Gastroesophageal sphincter (tissue), 4 donors: ENCODE data around the gene DNAJB12. TPM values are rescaled to one million over a fixed set of nuclear protein-coding genes. Genes with fewer than 3 reads are reported as not detected.

Source experiments
- ATAC-seq: fragments of 150-250 bp; one replicate; pipeline ENCODE4 v1.9.1; 2016; ENCODE audit warnings: mild to moderate bottlenecking, moderate library complexity
- H3K27ac ChIP-seq, 4 donors: fragments of 200-600 bp; sonication (generic) in 3 of 4; 1 replicate in 3 of 4; 2 replicates in 1 of 4; pipeline ENCODE4 v1.5.1; 2016 to 2019
- H3K27me3 ChIP-seq: fragments of 200-600 bp; sonication (generic); one replicate; pipeline ENCODE4 v1.5.1; 2019
- H3K36me3 ChIP-seq, 2 donors: fragments of 200-600 bp; sonication (generic); one replicate each; pipeline ENCODE4 v1.5.1; 2019; ENCODE audit warnings: control low read depth in 1 of 2
- H3K4me1 ChIP-seq, 3 donors: fragments of 200-600 bp; sonication (generic); 1 replicate in 2 of 3; 2 replicates in 1 of 3; pipeline ENCODE4 v1.5.1; 2016 to 2019; ENCODE audit warnings: control low read depth in 2 of 3
- H3K4me3 ChIP-seq, 2 donors: fragments of 200-600 bp; sonication (generic); one replicate each; pipeline ENCODE4 v1.5.1; 2019; ENCODE audit warnings: mild to moderate bottlenecking in 1 of 2, moderate library complexity in 1 of 2
- H3K9me3 ChIP-seq, 3 donors: fragments of 200-600 bp; sonication (generic); one replicate each; pipeline ENCODE4 v1.5.1; 2017 to 2019; ENCODE audit warnings: control low read depth in 2 of 3
- CTCF ChIP-seq, 4 experiments: fragments of 200-600 bp in 2 of 4; fragments of 450-650 bp in 2 of 4; sonication (generic) in 1 of 4; IDR thresholded peaks; one replicate each; pipeline ENCODE4 v1.5.1; 2017 to 2019; ENCODE audit warnings: antibody characterized with exemption in 4 of 4, mild to moderate bottlenecking in 2 of 4, moderate library complexity in 2 of 4
- EP300 ChIP-seq: sonication (generic); formaldehyde crosslinking; IDR thresholded peaks from one replicate; pipeline ENCODE4 v1.6.1; 2017; ENCODE audit warnings: antibody characterized with exemption, mild to moderate bottlenecking
- POLR2A ChIP-seq, 2 donors: fragments of 450-650 bp; IDR thresholded peaks; one replicate each; pipeline ENCODE4 v1.6.1; 2017; ENCODE audit warnings: antibody characterized with exemption in 2 of 2, mild to moderate bottlenecking in 2 of 2, moderate library complexity in 1 of 2
- POLR2AphosphoS5 ChIP-seq: sonication (generic); formaldehyde crosslinking; IDR thresholded peaks from one replicate; pipeline ENCODE4 v1.6.1; 2017; ENCODE audit warnings: antibody characterized with exemption
- WGBS, 2 donors: methylation state at CpG; one replicate each; pipeline ENCODE4 v1.1.5; 2018; ENCODE audit warnings: low coverage in 1 of 2; 5-methylcytosine and 5-hydroxymethylcytosine counted together
- total RNA-seq, 4 donors: library from RNA; depleted of rRNA; stranded (reverse); fragments of >200 nt; gene quantifications; one replicate each; pipeline ENCODE4 v1.1.0, GENCODE V29; 2016

DNAJB12 gene
- total RNA-seq, 4 donors from 2014 or later, result 28.6 to 43.0 (median 33.4) TPM

- peaks cover 0 to 46% of the 10 kb centered on the region in 2 donors for H3K36me3 ChIP-seq
- no peak overlapping the region for H3K4me3 ChIP-seq
- WGBS, 2 donors, result 50 to 64% methylated on average over 4 to 5 of the region's 5 CpGs
- no peak for TF ChIP-seq POLR2AphosphoS5
- TF ChIP-seq CTCF (IDR thresholded peaks at IDR 0.05), result no peak
- no peak for TF ChIP-seq EP300
- no peak for TF ChIP-seq POLR2A (IDR thresholded peaks at IDR 0.05)
- no peak for ATAC-seq
- H3K27ac ChIP-seq, result no peak overlapping the region
- no peaks in the 10 kb centered on the region for H3K27me3 ChIP-seq
- no peaks in the 10 kb centered on the region for H3K4me1 ChIP-seq
- H3K9me3 ChIP-seq, result no peaks in the 10 kb centered on the region
Measured at GRCh38 chr10:72375585-72375984, 20.9 kb upstream of the DNAJB12 start.

- H3K36me3 ChIP-seq, result peaks cover 0 to 49% of the 10 kb centered on the region in 2 donors
- ATAC-seq, result no peak
- H3K27me3 ChIP-seq, result no peaks in the 10 kb centered on the region
- TF ChIP-seq POLR2A (IDR thresholded peaks at IDR 0.05), result no peak
- TF ChIP-seq CTCF (IDR thresholded peaks at IDR 0.05), result no peak
- no peak for TF ChIP-seq POLR2AphosphoS5
- TF ChIP-seq EP300, result no peak
- no peaks in the 10 kb centered on the region for H3K4me1 ChIP-seq
- H3K9me3 ChIP-seq, result no peaks in the 10 kb centered on the region
- 90 to 93% methylated on average over 3 of the region's 3 CpGs for WGBS, 2 donors
- no peak overlapping the region for H3K4me3 ChIP-seq
- no peak overlapping the region for H3K27ac ChIP-seq
Measured at GRCh38 chr10:72375173-72375572, 20.5 kb upstream of the DNAJB12 start.

- TF ChIP-seq CTCF (IDR thresholded peaks at IDR 0.05) (no peak), POLR2A (IDR thresholded peaks at IDR 0.05) (no peak), POLR2AphosphoS5 (no peak), EP300 (no peak)
- Histone ChIP-seq H3K4me3 (no peak overlapping the region), H3K4me1 (no peaks in the 10 kb centered on the region), H3K9me3 (no peaks in the 10 kb centered on the region), H3K27ac (no peak overlapping the region), H3K27me3 (no peaks in the 10 kb centered on the region), H3K36me3 (peaks cover 0 to 82% of the 10 kb centered on the region in 2 donors)
- no peak for ATAC-seq
Measured at GRCh38 chr10:72370201-72370722, 15.5 kb upstream of the DNAJB12 start.

GRCh38 chr10:72367301-72367960 is 12.7 kb upstream of the DNAJB12 start:
- Histone ChIP-seq H3K9me3 (no peaks in the 10 kb centered on the region), H3K27me3 (no peaks in the 10 kb centered on the region), H3K36me3 (peaks cover 0 to 58% of the 10 kb centered on the region in 2 donors), H3K4me1 (peaks cover 0 to 15% (median 3%) of the 10 kb centered on the region in 3 donors), H3K27ac (no peak overlapping the region), H3K4me3 (no peak overlapping the region)
- WGBS, 2 donors, result 79% methylated on average over 4 of the region's 4 CpGs; no CpG with 5 or more reads in 1 of the 2 donors
- no peak for ATAC-seq
- TF ChIP-seq POLR2AphosphoS5 (no peak), POLR2A (IDR thresholded peaks at IDR 0.05) (no peak), EP300 (no peak), CTCF (IDR thresholded peaks at IDR 0.05) (no peak)
